Sigmoid colon (tissue), 4 donors: ENCODE measurements around the gene FERMT2.

ENCODE experiments used
- EP300 ChIP-seq, 4 donors: sonication (generic); formaldehyde crosslinking; IDR thresholded peaks; one replicate each; pipeline ENCODE4 v1.6.1; 2017; ENCODE audit warnings: antibody characterized with exemption in 4 of 4
- POLR2A ChIP-seq, 2 donors: fragments of 450-650 bp; IDR thresholded peaks; one replicate each; pipeline ENCODE4 v1.6.1; 2016; ENCODE audit warnings: antibody characterized with exemption in 2 of 2, mild to moderate bottlenecking in 2 of 2, moderate library complexity in 2 of 2

GRCh38 chr14:52949249-52949648, 1.6 kb downstream of the FERMT2 start:
- TF ChIP-seq POLR2A (IDR thresholded peaks at IDR 0.05) (no peak), EP300 (IDR thresholded peaks at IDR 0.05) (no peak)
